Prostate gland (tissue), 2 donors: ENCODE results near the gene VEPH1. TPM values are rescaled to one million over a fixed set of nuclear protein-coding genes. Genes with fewer than 3 reads are reported as not detected.
"Not testable (repeated sequence)": the region's sequence is repeated elsewhere in the genome, so short reads cannot be mapped to it uniquely, and the experiment has no call there.

Source experiments
- DNase-seq: peaks from one replicate; pipeline ENCODE4 v3.0.0-alpha.2; 2019; ENCODE audit warnings: low spot score
- H3K27ac ChIP-seq, 2 donors: fragments of 200-600 bp; sonication (generic); 2 replicates each; pipeline ENCODE4 v1.5.1; 2017 to 2019
- H3K27me3 ChIP-seq: fragments of 200-600 bp; sonication (generic); replicated peaks from 2 replicates; pipeline ENCODE4 v1.5.1; 2019; ENCODE audit not compliant: insufficient read depth
- H3K36me3 ChIP-seq, 2 donors: fragments of 200-600 bp; sonication (generic); 1 replicate in 1 of 2; 2 replicates in 1 of 2; pipeline versions ENCODE4 v1.5.1 to v1.8.1; 2017 to 2019
- H3K4me1 ChIP-seq: fragments of 200-600 bp; sonication (generic); replicated peaks from 2 replicates; pipeline ENCODE4 v1.5.1; 2019
- H3K4me3 ChIP-seq, 2 donors: fragments of 200-600 bp; sonication (generic); 2 replicates each; pipeline ENCODE4 v1.5.1; 2017 to 2019
- H3K9me3 ChIP-seq: fragments of 200-600 bp; sonication (generic); 2 replicates; pipeline ENCODE4 v1.5.1; 2017
- CTCF ChIP-seq, 4 experiments: fragments of 200-600 bp in 2 of 4; fragments of 450-650 bp in 2 of 4; sonication (generic) in 2 of 4; IDR thresholded peaks; 1 replicate in 3 of 4; 2 replicates in 1 of 4; pipeline ENCODE4 v1.5.1; 2016 to 2019; ENCODE audit warnings: antibody characterized with exemption in 4 of 4, mild to moderate bottlenecking in 2 of 4, moderate library complexity in 2 of 4
- POLR2A ChIP-seq: fragments of 450-650 bp; IDR thresholded peaks from one replicate; pipeline ENCODE4 v1.6.1; 2016; ENCODE audit warnings: antibody characterized with exemption, mild to moderate bottlenecking
- POLR2AphosphoS5 ChIP-seq: sonication (generic); formaldehyde crosslinking; IDR thresholded peaks from one replicate; pipeline ENCODE4 v1.6.1; 2017; ENCODE audit warnings: antibody characterized with exemption
- WGBS: methylation state at CpG from one replicate; pipeline ENCODE4 v1.1.5; 2018; 5-methylcytosine and 5-hydroxymethylcytosine counted together
- intact Hi-C: fragments of 100-400 bp; cut with DNase I; formaldehyde crosslinking; loops from one replicate; pipeline ENCODE4 v1.14.2; 2022
- total RNA-seq, 2 donors: library from RNA; depleted of rRNA; stranded (reverse); fragments of >200 nt; gene quantifications; one replicate each; pipeline ENCODE4 v1.1.0, GENCODE V29; 2016

Gene VEPH1
- total RNA-seq, 2 donors from 2014 or later, result 1.4 to 3.4 TPM

- intact Hi-C loops, result no loop called here
- TF ChIP-seq POLR2AphosphoS5, result no peak
- TF ChIP-seq CTCF (IDR thresholded peaks at IDR 0.05), result no peak
- TF ChIP-seq POLR2A, result no peak
- Histone ChIP-seq H3K9me3 (no peaks in the 10 kb centered on the region), H3K27ac (no peak overlapping the region), H3K27me3 (no peaks in the 10 kb centered on the region), H3K4me3 (no peak overlapping the region), H3K36me3 (no peaks in the 10 kb centered on the region), H3K4me1 (no peaks in the 10 kb centered on the region)
- WGBS, result 65% methylated on average over 1 of the region's 1 CpG
- no peak for DNase-seq
Observed at GRCh38 chr3:157351981-157352380, 151.2 kb downstream of the VEPH1 start.

DNA sequence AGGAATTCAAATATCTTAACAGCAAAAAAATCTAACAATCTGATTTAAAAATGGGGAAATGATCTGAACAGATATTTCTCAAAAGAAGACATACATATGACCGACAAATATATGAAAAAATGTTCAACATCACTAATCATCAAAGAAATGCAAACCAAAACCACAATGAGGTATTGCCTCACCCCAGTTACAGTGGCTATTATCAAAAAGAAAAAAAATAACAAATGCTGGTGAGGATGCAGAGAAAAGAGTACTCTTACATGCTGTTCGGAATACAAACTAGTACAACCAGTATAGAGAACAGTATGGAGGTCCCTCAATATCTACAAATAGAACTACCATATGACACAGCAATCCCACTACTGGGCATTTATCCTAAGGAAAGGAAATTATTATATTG, 152.6 kb downstream of the VEPH1 start:
- H3K27me3 ChIP-seq, intact Hi-C loops, H3K27ac ChIP-seq, H3K4me3 ChIP-seq, H3K9me3 ChIP-seq, H3K4me1 ChIP-seq, DNase-seq, H3K36me3 ChIP-seq: not testable (repeated sequence)
- WGBS, result 97% methylated on average over 2 of the region's 2 CpGs

GRCh38 chr3:157348304-157349075, 154.7 kb downstream of the VEPH1 start:
- DNase-seq, H3K9me3 ChIP-seq, intact Hi-C loops, H3K27ac ChIP-seq, H3K4me3 ChIP-seq, H3K36me3 ChIP-seq, H3K27me3 ChIP-seq, H3K4me1 ChIP-seq: not testable (repeated sequence)
- WGBS, result 85% methylated on average over 3 of the region's 3 CpGs

DNA sequence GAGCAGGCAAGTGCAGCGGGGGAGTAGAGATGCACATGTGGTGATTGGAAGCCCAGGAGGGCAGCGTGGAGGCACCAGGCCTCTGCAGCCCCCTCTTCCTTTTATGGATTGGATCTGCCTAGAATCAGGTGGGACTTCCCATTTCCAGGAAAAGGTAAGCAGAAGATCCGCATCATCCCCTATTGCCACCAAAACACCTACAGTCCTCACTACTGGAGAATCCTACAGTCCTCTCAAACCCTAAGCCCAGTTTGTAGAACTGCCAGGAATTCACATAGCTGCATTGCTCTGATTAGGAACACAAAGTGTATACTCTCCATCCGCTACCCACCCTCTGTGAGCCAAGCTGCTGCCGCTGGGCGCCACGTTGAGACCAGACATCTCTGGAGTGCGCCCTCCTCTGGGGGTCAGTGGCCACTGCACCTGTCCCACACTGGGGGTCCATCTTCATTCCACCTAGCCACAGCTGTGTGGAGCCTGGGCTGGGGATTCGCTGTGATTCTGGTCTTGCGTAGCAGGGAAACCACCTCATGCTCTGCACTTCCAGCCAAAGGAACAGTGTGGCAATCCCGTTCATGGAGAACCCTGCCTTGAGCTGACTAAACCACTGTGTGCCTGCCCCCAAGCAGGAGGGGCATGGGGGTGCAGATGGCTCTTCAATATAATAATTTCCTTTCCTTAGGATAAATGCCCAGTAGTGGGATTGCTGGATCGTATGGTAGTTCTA, 155.5 kb downstream of the VEPH1 start:
- H3K4me3 ChIP-seq, result no peak overlapping the region
- no peaks in the 10 kb centered on the region for H3K36me3 ChIP-seq
- H3K4me1 ChIP-seq, result no peaks in the 10 kb centered on the region
- TF ChIP-seq CTCF (IDR thresholded peaks at IDR 0.05) (no peak), POLR2A (no peak), POLR2AphosphoS5 (no peak)
- 81% methylated on average over 12 of the region's 12 CpGs for WGBS
- H3K27me3 ChIP-seq, result no peaks in the 10 kb centered on the region
- no peak for DNase-seq
- no peaks in the 10 kb centered on the region for H3K9me3 ChIP-seq
- intact Hi-C loops, result no loop called here
- no peak overlapping the region for H3K27ac ChIP-seq

DNA sequence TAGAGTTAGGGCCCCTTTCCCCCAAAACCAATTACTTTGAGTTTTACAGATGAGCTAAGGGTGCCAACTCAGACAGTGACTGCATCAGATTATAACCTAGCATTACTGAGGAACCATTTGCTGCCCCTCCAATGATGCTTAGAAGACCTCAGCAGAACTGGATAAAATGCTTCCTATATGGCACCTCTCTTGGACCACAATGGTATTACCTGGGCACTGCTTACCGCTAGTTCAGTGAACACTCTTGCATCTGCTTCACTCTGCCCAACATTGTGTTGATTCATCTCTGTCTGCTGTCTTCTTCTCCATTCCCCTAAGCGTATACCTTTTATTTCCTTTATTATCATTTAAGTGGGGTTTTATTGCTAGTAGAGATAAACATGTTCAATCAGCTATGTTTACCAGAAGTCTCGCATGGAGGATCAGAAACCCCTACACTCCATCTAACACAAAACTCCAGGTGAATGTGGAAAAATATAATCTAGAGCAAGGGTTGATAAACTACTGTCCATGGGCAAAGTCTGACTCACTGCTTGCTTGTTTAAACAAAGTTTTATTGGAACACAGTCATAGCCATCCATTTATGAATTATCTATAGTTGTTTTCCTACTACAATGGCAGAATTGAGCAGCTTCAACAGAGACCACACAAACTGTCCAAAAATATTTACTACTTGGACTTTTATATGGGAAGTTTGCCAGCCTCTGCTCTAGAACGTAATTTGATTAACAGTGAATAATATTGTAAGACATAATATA, 166.8 kb downstream of the VEPH1 start:
- no peaks in the 10 kb centered on the region for H3K4me1 ChIP-seq
- 51% methylated on average over 4 of the region's 4 CpGs for WGBS
- no peak for DNase-seq
- intact Hi-C loops, result no loop called here
- TF ChIP-seq POLR2AphosphoS5, result no peak
- no peaks in the 10 kb centered on the region for H3K9me3 ChIP-seq
- no peaks in the 10 kb centered on the region for H3K27me3 ChIP-seq
- H3K36me3 ChIP-seq, result no peaks in the 10 kb centered on the region
- no peak overlapping the region for H3K27ac ChIP-seq
- no peak overlapping the region for H3K4me3 ChIP-seq

GRCh38 chr3:157335233-157336076, 167.8 kb downstream of the VEPH1 start:
- WGBS, result 62% methylated on average over 7 of the region's 7 CpGs
- TF ChIP-seq CTCF (IDR thresholded peaks at IDR 0.05) (no peak), POLR2A (no peak), POLR2AphosphoS5 (no peak)

More at GRCh38 chr3:157335233-157336076, 167.8 kb downstream of the VEPH1 start:
- Histone ChIP-seq H3K36me3 (no peaks in the 10 kb centered on the region), H3K4me1 (no peaks in the 10 kb centered on the region), H3K27me3 (no peaks in the 10 kb centered on the region), H3K4me3 (no peak overlapping the region), H3K9me3 (no peaks in the 10 kb centered on the region), H3K27ac (no peak overlapping the region)
- no peak for DNase-seq
- intact Hi-C loops, result no loop called here
